Suprapubic skin (tissue), 4 donors: ENCODE results near the gene SLC24A4.

Source experiments
- EP300 ChIP-seq: sonication (generic); formaldehyde crosslinking; IDR thresholded peaks from one replicate; pipeline ENCODE4 v1.6.1; 2017; ENCODE audit warnings: antibody characterized with exemption
- POLR2A ChIP-seq, 2 donors: fragments of 450-650 bp; IDR thresholded peaks; one replicate each; pipeline ENCODE4 v1.6.1; 2017; ENCODE audit warnings: antibody characterized with exemption in 2 of 2, mild to moderate bottlenecking in 2 of 2, moderate library complexity in 2 of 2
- POLR2AphosphoS5 ChIP-seq, 3 donors: sonication (generic); formaldehyde crosslinking; IDR thresholded peaks; one replicate each; pipeline ENCODE4 v1.6.1; 2017; ENCODE audit warnings: antibody characterized with exemption in 3 of 3
- TF ChIP-seq, protein P1 (sequence below), 2 donors: fragments of 200-600 bp in 1 of 2; fragments of 450-650 bp in 1 of 2; sonication (generic) in 1 of 2; IDR thresholded peaks; one replicate each; pipeline ENCODE4 v1.5.1; 2016 to 2019; ENCODE audit warnings: antibody characterized with exemption in 2 of 2, mild to moderate bottlenecking in 1 of 2, moderate library complexity in 1 of 2

GRCh38 chr14:92383805-92384204, 60.8 kb downstream of the SLC24A4 start:
- TF ChIP-seq, protein P1, sequence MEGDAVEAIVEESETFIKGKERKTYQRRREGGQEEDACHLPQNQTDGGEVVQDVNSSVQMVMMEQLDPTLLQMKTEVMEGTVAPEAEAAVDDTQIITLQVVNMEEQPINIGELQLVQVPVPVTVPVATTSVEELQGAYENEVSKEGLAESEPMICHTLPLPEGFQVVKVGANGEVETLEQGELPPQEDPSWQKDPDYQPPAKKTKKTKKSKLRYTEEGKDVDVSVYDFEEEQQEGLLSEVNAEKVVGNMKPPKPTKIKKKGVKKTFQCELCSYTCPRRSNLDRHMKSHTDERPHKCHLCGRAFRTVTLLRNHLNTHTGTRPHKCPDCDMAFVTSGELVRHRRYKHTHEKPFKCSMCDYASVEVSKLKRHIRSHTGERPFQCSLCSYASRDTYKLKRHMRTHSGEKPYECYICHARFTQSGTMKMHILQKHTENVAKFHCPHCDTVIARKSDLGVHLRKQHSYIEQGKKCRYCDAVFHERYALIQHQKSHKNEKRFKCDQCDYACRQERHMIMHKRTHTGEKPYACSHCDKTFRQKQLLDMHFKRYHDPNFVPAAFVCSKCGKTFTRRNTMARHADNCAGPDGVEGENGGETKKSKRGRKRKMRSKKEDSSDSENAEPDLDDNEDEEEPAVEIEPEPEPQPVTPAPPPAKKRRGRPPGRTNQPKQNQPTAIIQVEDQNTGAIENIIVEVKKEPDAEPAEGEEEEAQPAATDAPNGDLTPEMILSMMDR (IDR thresholded peaks at IDR 0.05) = no peak
- TF ChIP-seq POLR2AphosphoS5 (IDR thresholded peaks at IDR 0.05) (no peak), POLR2A (IDR thresholded peaks at IDR 0.05) (no peak), EP300 (no peak)
